A673 (cell line): ENCODE data around the gene KCNJ10.

Experiments
- CTCF ChIP-seq: fragments of 300-800, 200-600 bp; sonication (generic); conservative IDR thresholded peaks from 2 replicates; pipeline ENCODE4 v1.5.1; 2017; ENCODE audit warnings: low read depth, mild to moderate bottlenecking, antibody characterized with exemption, low read length, moderate library complexity, mixed read lengths
- EZH2 ChIP-seq: fragments of 200-600 bp; sonication (generic); IDR thresholded peaks from 2 replicates; pipeline ENCODE4 v1.6.1; 2017; ENCODE audit warnings: borderline replicate concordance, low read depth, mild to moderate bottlenecking, mixed read lengths, antibody characterized with exemption, low read length; ENCODE audit not compliant: poor library complexity, severe bottlenecking

DNA sequence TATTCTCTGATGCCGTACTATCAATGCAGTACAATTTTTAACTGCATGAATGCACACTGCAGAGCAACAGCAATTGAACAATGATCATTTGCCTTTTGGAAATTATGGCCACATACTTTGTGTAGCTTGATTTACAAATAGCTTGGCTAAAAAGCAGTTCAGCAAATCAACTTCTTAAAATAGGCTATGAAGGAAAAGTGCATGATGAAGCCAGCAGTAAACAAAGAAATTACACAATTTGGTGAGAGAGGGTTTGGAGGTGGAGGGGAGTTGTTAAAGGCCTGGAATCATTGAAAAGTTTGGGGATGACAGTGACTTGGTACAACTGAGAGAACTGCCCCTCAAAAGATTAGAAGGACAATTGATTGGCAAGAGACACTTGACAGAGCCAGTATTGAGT, 44.6 kb downstream of the KCNJ10 start:
- no peak for TF ChIP-seq CTCF
- no peak for TF ChIP-seq EZH2
